ENCODE measurements around the gene MCM8.

DNA sequence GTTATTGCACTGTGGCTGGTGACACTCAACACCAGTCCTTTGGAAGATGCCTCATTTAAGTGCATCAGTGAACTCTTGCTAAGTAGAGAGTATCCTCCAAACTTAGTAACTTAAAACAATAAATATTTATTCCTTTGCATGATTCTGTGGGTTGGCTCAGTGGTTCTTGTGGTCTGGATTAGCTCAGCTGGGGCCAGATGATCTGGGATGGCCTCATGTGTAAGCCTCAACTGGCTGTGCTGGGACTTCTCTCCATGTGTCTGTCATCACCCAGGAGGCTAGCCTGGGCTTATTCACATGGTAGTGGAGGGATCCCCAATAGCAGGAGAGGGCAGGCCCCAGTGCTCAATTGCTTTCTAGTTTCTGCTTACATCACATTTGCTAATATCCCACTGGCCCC lies 95.1 kb downstream of the MCM8 start:
- TF ChIP-seq EP300 (IDR thresholded peaks at IDR 0.05) (no peak), POLR2A (IDR thresholded peaks at IDR 0.05; ENCODE audit: low read depth) (no peak)
- TF ChIP-seq, protein P1, sequence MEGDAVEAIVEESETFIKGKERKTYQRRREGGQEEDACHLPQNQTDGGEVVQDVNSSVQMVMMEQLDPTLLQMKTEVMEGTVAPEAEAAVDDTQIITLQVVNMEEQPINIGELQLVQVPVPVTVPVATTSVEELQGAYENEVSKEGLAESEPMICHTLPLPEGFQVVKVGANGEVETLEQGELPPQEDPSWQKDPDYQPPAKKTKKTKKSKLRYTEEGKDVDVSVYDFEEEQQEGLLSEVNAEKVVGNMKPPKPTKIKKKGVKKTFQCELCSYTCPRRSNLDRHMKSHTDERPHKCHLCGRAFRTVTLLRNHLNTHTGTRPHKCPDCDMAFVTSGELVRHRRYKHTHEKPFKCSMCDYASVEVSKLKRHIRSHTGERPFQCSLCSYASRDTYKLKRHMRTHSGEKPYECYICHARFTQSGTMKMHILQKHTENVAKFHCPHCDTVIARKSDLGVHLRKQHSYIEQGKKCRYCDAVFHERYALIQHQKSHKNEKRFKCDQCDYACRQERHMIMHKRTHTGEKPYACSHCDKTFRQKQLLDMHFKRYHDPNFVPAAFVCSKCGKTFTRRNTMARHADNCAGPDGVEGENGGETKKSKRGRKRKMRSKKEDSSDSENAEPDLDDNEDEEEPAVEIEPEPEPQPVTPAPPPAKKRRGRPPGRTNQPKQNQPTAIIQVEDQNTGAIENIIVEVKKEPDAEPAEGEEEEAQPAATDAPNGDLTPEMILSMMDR (IDR thresholded peaks at IDR 0.05): no peak
